OCI-LY1 (cell line): ENCODE data around the gene C1orf50.

Experiments
- EZH2 ChIP-seq: fragments of 200-600 bp; sonication (generic), shearing (Covaris generic); IDR thresholded peaks from 2 replicates; pipeline ENCODE4 v1.8.0; 2017; ENCODE audit warnings: borderline replicate concordance, mixed run types, mild to moderate bottlenecking, antibody characterized with exemption, low read length, moderate library complexity, mixed read lengths
- TF ChIP-seq, protein P1 (sequence below): fragments of 200-600 bp; sonication (generic), shearing (Covaris generic); IDR thresholded peaks from 2 replicates; pipeline ENCODE4 v1.5.1; 2017; ENCODE audit warnings: mild to moderate bottlenecking, antibody characterized with exemption, low read length, moderate library complexity, mixed read lengths

DNA sequence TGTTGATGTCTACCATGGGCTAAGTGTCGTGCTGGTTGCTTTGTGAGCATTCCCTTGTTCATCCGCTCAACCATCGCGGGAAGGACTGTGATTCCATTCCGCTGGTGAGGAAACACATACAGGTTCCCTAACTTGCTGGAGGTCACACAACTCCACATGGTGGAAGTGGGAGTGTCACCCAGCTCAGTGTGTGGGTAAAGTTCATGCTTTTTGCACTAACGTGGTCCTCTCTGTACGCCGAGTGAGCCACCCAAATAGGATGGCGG lies 23.0 kb upstream of the C1orf50 start:
- TF ChIP-seq, protein P1, sequence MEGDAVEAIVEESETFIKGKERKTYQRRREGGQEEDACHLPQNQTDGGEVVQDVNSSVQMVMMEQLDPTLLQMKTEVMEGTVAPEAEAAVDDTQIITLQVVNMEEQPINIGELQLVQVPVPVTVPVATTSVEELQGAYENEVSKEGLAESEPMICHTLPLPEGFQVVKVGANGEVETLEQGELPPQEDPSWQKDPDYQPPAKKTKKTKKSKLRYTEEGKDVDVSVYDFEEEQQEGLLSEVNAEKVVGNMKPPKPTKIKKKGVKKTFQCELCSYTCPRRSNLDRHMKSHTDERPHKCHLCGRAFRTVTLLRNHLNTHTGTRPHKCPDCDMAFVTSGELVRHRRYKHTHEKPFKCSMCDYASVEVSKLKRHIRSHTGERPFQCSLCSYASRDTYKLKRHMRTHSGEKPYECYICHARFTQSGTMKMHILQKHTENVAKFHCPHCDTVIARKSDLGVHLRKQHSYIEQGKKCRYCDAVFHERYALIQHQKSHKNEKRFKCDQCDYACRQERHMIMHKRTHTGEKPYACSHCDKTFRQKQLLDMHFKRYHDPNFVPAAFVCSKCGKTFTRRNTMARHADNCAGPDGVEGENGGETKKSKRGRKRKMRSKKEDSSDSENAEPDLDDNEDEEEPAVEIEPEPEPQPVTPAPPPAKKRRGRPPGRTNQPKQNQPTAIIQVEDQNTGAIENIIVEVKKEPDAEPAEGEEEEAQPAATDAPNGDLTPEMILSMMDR = no peak
- no peak for TF ChIP-seq EZH2
